Keratinocyte (primary cell): Measurements from ENCODE around the gene VAX1. TPM values are rescaled to one million over a fixed set of nuclear protein-coding genes. Genes with fewer than 3 reads are reported as not detected.

Experiments used
- DNase-seq: peaks from one replicate; pipeline ENCODE4 v3.0.0-alpha.2; 2011; ENCODE audit warnings: low read depth, missing footprints, low spot score
- FAIRE-seq: peaks from 2 replicates; lab custom pipeline; 2011; peaks lifted over from hg19 to GRCh38; lab: Jason Lieb, UNC
- H2AFZ ChIP-seq: 2 replicates; pipeline ENCODE4 v1.6.0; 2012; ENCODE audit warnings: low read length, control low read depth, inconsistent platforms; ENCODE audit not compliant: control insufficient read depth
- H3K27ac ChIP-seq: 2 replicates; pipeline ENCODE4 v1.5.1; 2011; ENCODE audit warnings: low read length; ENCODE audit not compliant: control insufficient read depth, insufficient read depth
- H3K27me3 ChIP-seq: 3 replicates; pipeline ENCODE4 v1.6.0; 2011; ENCODE audit warnings: low read length; ENCODE audit not compliant: control insufficient read depth, insufficient read depth; ENCODE audit errors: extremely low read depth
- H3K36me3 ChIP-seq, 2 experiments: 2 replicates in 1 of 2; 3 replicates in 1 of 2; pipeline ENCODE4 v1.5.1; 2011; ENCODE audit warnings: low read length in 2 of 2, mild to moderate bottlenecking in 1 of 2; ENCODE audit not compliant: control insufficient read depth in 2 of 2, insufficient read depth in 2 of 2; ENCODE audit errors: extremely low read depth in 1 of 2
- H3K4me1 ChIP-seq: 3 replicates; pipeline ENCODE4 v1.5.1; 2011; ENCODE audit warnings: low read length; ENCODE audit not compliant: control insufficient read depth, insufficient read depth; ENCODE audit errors: extremely low read depth
- H3K4me2 ChIP-seq: 3 replicates; pipeline ENCODE4 v1.6.0; 2011; ENCODE audit warnings: low read depth, low read length; ENCODE audit not compliant: control insufficient read depth, insufficient read depth; ENCODE audit errors: extremely low read depth
- H3K4me3 ChIP-seq, 3 experiments: fragments of 200-600 bp in 1 of 3; sonication (generic) in 1 of 3; 2 replicates in 2 of 3; 3 replicates in 1 of 3; pipeline ENCODE4 v1.5.1; 2011 to 2016; ENCODE audit warnings: low read length in 3 of 3, mild to moderate bottlenecking in 3 of 3, control low read depth in 2 of 3, inconsistent platforms in 1 of 3, low read depth in 1 of 3, mixed read lengths in 1 of 3, mixed run types in 1 of 3, moderate library complexity in 1 of 3; ENCODE audit not compliant: control insufficient read depth in 2 of 3, insufficient read depth in 2 of 3; ENCODE audit errors: extremely low read depth in 1 of 3
- H3K79me2 ChIP-seq: 2 replicates; pipeline ENCODE4 v1.6.0; 2012; ENCODE audit warnings: low read length; ENCODE audit not compliant: control insufficient read depth, insufficient read depth
- H3K9ac ChIP-seq: 3 replicates; pipeline ENCODE4 v1.6.0; 2011; ENCODE audit warnings: low read length; ENCODE audit not compliant: control insufficient read depth, insufficient read depth; ENCODE audit errors: extremely low read depth
- H3K9me1 ChIP-seq: 3 replicates; pipeline ENCODE4 v1.6.0; 2011; ENCODE audit warnings: low read length; ENCODE audit not compliant: control insufficient read depth, insufficient read depth; ENCODE audit errors: extremely low read depth
- H3K9me3 ChIP-seq: 2 replicates; pipeline ENCODE4 v1.5.1; 2012; ENCODE audit warnings: low read depth, low read length; ENCODE audit not compliant: control insufficient read depth
- H4K20me1 ChIP-seq: 3 replicates; pipeline ENCODE4 v1.6.0; 2011; ENCODE audit warnings: low read length; ENCODE audit not compliant: control insufficient read depth, insufficient read depth; ENCODE audit errors: extremely low read depth
- EZH2 ChIP-seq: IDR thresholded peaks from one replicate; pipeline ENCODE4 v1.6.1; 2012; ENCODE audit warnings: inconsistent platforms, mild to moderate bottlenecking, low read length, moderate library complexity
- dilution Hi-C: fragments of 300-500 bp; cut with MboI; formaldehyde crosslinking; loops from one replicate; pipeline ENCODE4 v1.7.0; 2020; ENCODE audit warnings: low sequenced_read_pairs; ENCODE audit not compliant: extremely low pct_ligation_motif_present
- polyA plus RNA-seq, 5 experiments: library from polyadenylated mRNA; depleted of rRNA in 3 of 5; stranded (reverse) in 3 of 5; stranded (forward) in 1 of 5; unstranded in 1 of 5; fragments of >200 nt; gene quantifications; 1 replicate in 1 of 5; 2 replicates in 3 of 5; 3 replicates in 1 of 5; pipeline versions ENCODE4 v1.2.1 to v1.2.3, GENCODE V29; 2011 to 2012; ENCODE audit warnings: missing spikeins in 2 of 5, low read depth in 1 of 5, low replicate concordance in 1 of 5
- TF ChIP-seq, protein P1 (sequence below), 3 experiments: IDR thresholded peaks in 1 of 3; conservative IDR thresholded peaks in 1 of 3; optimal IDR thresholded peaks in 1 of 3; 2 replicates in 2 of 3; 3 replicates in 1 of 3; pipeline versions ENCODE3 to v1.5.1; 2011; ENCODE audit warnings: low read length in 3 of 3, mild to moderate bottlenecking in 3 of 3, moderate library complexity in 2 of 3, control low read depth in 1 of 3, inconsistent platforms in 1 of 3; ENCODE audit not compliant: insufficient read depth in 2 of 3; ENCODE audit errors: extremely low read depth in 1 of 3

VAX1 gene
- polyA plus RNA-seq, 1 donor (not counting 4 experiments of a cell fraction or from before 2014, with no cell fraction given) = not detected

- Histone ChIP-seq H3K9ac (peak overlapping the region; percentile 10), H3K36me3 (no peaks in the 10 kb centered on the region), H3K79me2 (no peaks in the 10 kb centered on the region), H3K4me1 (peaks cover 9% of the 10 kb centered on the region), H3K9me1 (no peaks in the 10 kb centered on the region), H3K4me2 (peak overlapping the region; percentile 90), H2AFZ (peak overlapping the region; percentile 92), H3K4me3 (peak overlapping the region; percentile 35 to 71 (median 61)), H4K20me1 (no peaks in the 10 kb centered on the region), H3K9me3 (no peaks in the 10 kb centered on the region), H3K27ac (no peak overlapping the region), H3K27me3 (peaks cover 40% of the 10 kb centered on the region)
- DNase-seq = peak; percentile 23
- TF ChIP-seq, protein P1, sequence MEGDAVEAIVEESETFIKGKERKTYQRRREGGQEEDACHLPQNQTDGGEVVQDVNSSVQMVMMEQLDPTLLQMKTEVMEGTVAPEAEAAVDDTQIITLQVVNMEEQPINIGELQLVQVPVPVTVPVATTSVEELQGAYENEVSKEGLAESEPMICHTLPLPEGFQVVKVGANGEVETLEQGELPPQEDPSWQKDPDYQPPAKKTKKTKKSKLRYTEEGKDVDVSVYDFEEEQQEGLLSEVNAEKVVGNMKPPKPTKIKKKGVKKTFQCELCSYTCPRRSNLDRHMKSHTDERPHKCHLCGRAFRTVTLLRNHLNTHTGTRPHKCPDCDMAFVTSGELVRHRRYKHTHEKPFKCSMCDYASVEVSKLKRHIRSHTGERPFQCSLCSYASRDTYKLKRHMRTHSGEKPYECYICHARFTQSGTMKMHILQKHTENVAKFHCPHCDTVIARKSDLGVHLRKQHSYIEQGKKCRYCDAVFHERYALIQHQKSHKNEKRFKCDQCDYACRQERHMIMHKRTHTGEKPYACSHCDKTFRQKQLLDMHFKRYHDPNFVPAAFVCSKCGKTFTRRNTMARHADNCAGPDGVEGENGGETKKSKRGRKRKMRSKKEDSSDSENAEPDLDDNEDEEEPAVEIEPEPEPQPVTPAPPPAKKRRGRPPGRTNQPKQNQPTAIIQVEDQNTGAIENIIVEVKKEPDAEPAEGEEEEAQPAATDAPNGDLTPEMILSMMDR (optimal IDR thresholded peaks at IDR 0.05 in 1 of 3, IDR thresholded peaks at IDR 0.05 in 1 of 3, conservative IDR thresholded peaks at IDR 0.05 in 1 of 3; ENCODE audit: extremely low read depth in 1 of 3, insufficient read depth in 2 of 3, low read length in 3 of 3) = peak; percentile 83 to 93 (median 84)
- TF ChIP-seq EZH2 = no peak
- FAIRE-seq = peak; percentile 76
- dilution Hi-C loops = no loop called here
Observed at GRCh38 chr10:117174439-117175214, 36.6 kb upstream of the VAX1 start.

- TF ChIP-seq, protein P1 (optimal IDR thresholded peaks at IDR 0.05 in 1 of 3, IDR thresholded peaks at IDR 0.05 in 1 of 3, conservative IDR thresholded peaks at IDR 0.05 in 1 of 3; ENCODE audit: extremely low read depth in 1 of 3, insufficient read depth in 2 of 3, low read length in 3 of 3) = no peak
- TF ChIP-seq EZH2 = no peak
- Histone ChIP-seq H3K4me1 (peaks cover 13% of the 10 kb centered on the region), H4K20me1 (peaks cover 3% of the 10 kb centered on the region), H3K4me2 (no peak overlapping the region), H3K9me1 (no peaks in the 10 kb centered on the region), H3K4me3 (no peak overlapping the region), H2AFZ (no peak overlapping the region), H3K9me3 (no peaks in the 10 kb centered on the region), H3K27me3 (peaks cover 79% of the 10 kb centered on the region), H3K36me3 (no peaks in the 10 kb centered on the region), H3K79me2 (no peaks in the 10 kb centered on the region), H3K9ac (no peak overlapping the region), H3K27ac (no peak overlapping the region)
- dilution Hi-C loops = no loop called here
- DNase-seq = no peak
- no peak for FAIRE-seq
Observed at GRCh38 chr10:117170244-117170643, 32.2 kb upstream of the VAX1 start.
